ENCODE data around the gene UMODL1. TPM values are rescaled to one million over a fixed set of nuclear protein-coding genes. Genes with fewer than 3 reads are reported as not detected.

UMODL1 gene
- total RNA-seq, 1 donor from 2014 or later, result not detected

DNA sequence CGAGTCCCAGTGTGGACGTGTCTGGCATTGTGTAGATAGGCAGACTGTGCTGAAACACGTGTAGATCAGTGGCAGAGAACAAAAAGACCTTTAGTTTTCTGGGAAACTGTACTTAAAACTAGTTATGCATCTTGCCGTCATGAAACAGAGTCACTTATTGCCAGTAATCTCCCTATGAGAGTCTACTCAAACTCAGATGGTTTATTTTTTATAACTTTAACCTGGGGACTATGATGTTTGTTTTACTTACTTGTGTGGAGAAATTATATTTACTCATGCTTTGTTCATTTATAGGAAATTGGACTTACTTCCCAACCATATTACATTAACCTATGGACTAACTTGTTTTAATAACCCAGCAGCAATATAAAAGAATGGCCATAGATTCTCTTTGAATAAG, 93.7 kb downstream of the UMODL1 start:
- no peaks in the 10 kb centered on the region for H3K27me3 Mint-ChIP-seq (ENCODE audit: low read depth)
- no peak overlapping the region for H3K27ac Mint-ChIP-seq
- H3K36me3 Mint-ChIP-seq, result no peaks in the 10 kb centered on the region
- no peak for DNase-seq (ENCODE audit: low spot score in 2 of 2, unreplicated experiment in 2 of 2)
- H3K4me1 Mint-ChIP-seq, result peaks cover 6% of the 10 kb centered on the region
- H3K4me3 Mint-ChIP-seq, result no peak overlapping the region
- TF ChIP-seq, protein P1, sequence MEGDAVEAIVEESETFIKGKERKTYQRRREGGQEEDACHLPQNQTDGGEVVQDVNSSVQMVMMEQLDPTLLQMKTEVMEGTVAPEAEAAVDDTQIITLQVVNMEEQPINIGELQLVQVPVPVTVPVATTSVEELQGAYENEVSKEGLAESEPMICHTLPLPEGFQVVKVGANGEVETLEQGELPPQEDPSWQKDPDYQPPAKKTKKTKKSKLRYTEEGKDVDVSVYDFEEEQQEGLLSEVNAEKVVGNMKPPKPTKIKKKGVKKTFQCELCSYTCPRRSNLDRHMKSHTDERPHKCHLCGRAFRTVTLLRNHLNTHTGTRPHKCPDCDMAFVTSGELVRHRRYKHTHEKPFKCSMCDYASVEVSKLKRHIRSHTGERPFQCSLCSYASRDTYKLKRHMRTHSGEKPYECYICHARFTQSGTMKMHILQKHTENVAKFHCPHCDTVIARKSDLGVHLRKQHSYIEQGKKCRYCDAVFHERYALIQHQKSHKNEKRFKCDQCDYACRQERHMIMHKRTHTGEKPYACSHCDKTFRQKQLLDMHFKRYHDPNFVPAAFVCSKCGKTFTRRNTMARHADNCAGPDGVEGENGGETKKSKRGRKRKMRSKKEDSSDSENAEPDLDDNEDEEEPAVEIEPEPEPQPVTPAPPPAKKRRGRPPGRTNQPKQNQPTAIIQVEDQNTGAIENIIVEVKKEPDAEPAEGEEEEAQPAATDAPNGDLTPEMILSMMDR (IDR thresholded peaks at IDR 0.05; ENCODE audit: unreplicated experiment), result no peak
- H3K9me3 Mint-ChIP-seq, result no peaks in the 10 kb centered on the region

DNA sequence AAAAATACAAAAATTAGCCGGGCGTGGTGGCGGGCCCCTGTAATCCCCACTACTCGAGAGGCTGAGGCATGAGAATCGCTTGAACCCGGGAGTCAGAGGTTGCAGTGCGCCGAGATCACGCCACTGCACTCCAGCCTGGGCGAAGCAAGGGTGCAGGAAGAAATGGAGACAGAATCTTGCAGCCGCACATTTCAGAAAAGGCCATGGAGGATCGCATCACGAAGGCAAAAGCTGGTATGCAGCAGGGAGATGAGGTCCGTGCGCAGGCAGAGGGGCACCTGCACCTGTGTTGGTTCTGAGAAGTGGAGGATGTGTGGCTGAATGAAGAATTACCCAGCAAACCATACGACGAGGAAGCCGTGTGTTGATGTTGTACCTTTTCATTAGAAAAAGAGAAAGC, 94.8 kb downstream of the UMODL1 start:
- H3K4me1 Mint-ChIP-seq, result peaks cover 6% of the 10 kb centered on the region
- no peaks in the 10 kb centered on the region for H3K36me3 Mint-ChIP-seq
- no peaks in the 10 kb centered on the region for H3K9me3 Mint-ChIP-seq
- no peak for DNase-seq (ENCODE audit: low spot score in 2 of 2, unreplicated experiment in 2 of 2)
- TF ChIP-seq, protein P1 (IDR thresholded peaks at IDR 0.05; ENCODE audit: unreplicated experiment), result no peak
- no peak overlapping the region for H3K27ac Mint-ChIP-seq
- H3K4me3 Mint-ChIP-seq, result no peak overlapping the region
- no peaks in the 10 kb centered on the region for H3K27me3 Mint-ChIP-seq (ENCODE audit: low read depth)

DNA sequence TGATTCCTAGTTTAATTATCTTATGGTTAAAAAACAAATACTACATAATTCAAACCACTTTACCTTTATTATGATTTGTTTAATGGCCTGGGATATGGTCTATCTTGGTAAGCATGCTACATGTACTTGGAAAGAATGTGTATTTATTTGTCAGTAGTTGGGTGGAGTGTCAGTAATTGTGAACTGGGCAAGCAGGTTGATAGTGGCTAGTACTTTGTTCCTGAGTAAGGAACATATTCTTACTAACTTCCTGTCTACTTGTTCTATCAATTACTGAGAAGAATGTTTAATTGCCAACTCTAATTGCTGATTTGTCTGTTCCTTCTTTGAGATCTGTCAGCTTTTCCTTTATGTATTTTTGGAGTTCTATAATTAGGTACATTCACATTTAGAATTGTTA, 98.6 kb downstream of the UMODL1 start:
- DNase-seq (ENCODE audit: low spot score in 2 of 2, unreplicated experiment in 2 of 2), result no peak
- TF ChIP-seq, protein P1 (IDR thresholded peaks at IDR 0.05; ENCODE audit: unreplicated experiment), result no peak
- Mint-ChIP-seq H3K9me3 (no peaks in the 10 kb centered on the region), H3K4me1 (peaks cover 8% of the 10 kb centered on the region), H3K27me3 (ENCODE audit: low read depth) (no peaks in the 10 kb centered on the region), H3K4me3 (no peak overlapping the region), H3K27ac (no peak overlapping the region), H3K36me3 (no peaks in the 10 kb centered on the region)

DNA sequence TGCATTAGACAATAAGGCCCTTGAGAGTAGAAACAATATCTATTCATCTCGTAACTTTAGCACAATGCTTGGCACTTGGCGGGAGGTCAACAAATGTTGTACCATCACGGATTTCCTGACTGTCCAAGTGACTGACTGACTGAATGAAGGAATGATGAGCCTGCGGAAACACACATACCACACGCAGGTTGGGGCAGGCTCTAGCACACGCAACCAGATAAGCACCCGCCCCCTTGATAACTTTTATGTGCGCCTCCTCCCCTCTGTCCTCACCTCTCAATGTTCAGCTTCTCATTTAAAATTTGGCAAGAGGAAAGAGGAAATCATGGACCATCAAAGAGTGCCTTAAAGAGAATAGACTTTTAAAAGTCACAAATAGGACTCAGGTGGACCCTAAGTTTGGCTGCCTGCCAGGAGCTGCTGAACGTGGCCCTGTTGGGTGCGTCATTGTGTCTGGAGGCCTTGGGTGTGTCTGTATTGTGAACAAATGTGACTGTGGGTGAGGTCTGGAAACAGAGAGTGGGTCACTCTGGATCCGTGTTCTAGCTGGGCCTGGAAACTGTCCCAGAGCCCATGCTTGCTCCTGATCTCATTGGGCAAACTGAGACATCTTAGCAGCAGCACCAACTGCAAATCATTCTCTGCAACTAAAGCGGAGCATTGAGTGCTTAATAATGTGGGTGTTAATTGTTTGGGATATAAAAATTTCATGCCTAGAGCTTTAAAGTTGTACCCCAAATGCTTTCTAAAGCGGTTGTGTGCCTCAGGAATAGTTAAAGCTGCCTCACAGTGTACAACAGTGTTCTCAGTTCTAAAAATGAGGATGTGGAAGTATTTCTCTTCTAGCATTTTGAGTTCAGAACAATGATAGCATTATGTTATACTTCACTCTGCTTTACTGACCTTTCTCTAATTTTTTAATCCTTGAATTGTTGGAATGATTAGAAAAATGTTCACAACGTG, 100.3 kb downstream of the UMODL1 start:
- peaks cover 8% of the 10 kb centered on the region for H3K4me1 Mint-ChIP-seq
- peak overlapping the region; percentile 43 for H3K27ac Mint-ChIP-seq
- H3K4me3 Mint-ChIP-seq, result no peak overlapping the region
- TF ChIP-seq, protein P1 (IDR thresholded peaks at IDR 0.05; ENCODE audit: unreplicated experiment), result no peak
- no peaks in the 10 kb centered on the region for H3K36me3 Mint-ChIP-seq
- H3K27me3 Mint-ChIP-seq (ENCODE audit: low read depth), result peaks cover 13% of the 10 kb centered on the region
- no peak for DNase-seq (ENCODE audit: low spot score in 2 of 2, unreplicated experiment in 2 of 2)
- H3K9me3 Mint-ChIP-seq, result no peaks in the 10 kb centered on the region

DNA sequence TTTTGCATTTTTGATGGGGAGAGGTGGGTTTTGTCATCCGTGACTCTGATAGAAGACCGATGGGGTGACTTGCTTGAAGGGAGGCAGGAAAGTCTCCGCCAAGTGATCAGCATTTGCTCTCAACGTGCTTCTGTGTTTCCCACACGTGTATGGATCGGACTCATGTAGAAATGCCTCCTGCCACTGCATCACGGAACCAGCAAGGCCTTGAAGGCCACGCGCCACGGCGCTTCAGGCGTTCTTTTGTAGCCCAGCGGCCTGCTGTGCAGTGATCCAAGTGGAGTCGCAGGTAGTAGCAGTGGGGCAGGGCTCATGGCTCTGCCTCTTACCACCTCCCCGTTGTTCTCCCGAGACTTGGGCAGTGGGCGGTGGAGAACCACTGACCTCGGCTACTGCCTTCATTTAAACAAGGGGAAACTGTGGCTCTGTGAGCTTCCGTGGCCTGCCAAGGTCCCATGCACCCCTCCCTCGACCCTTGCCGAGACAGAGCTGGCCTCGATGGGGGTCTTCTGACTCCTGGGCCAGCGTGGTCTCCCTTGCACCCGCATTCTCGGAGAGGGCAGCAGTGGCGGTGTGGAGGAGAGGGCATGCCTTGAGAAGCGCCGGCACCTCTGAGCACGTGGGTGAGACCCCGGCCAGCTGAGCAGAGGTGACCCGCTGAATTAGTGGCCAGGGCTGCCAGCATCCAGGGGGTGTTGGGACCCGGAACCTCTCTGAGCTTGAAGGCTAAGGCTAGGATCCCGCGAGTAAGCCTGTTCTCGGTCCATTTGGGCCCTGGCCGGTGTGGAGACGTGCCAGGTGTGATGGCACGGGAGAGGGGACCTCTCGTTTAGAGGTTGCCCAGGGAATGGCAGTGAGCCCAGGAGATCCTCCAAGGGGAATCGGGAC, 101.7 kb downstream of the UMODL1 start:
- peaks cover 8% of the 10 kb centered on the region for H3K4me1 Mint-ChIP-seq
- H3K27me3 Mint-ChIP-seq (ENCODE audit: low read depth), result peaks cover 19% of the 10 kb centered on the region
- no peaks in the 10 kb centered on the region for H3K36me3 Mint-ChIP-seq
- no peak for DNase-seq (ENCODE audit: low spot score in 2 of 2, unreplicated experiment in 2 of 2)
- H3K27ac Mint-ChIP-seq, result no peak overlapping the region
- no peaks in the 10 kb centered on the region for H3K9me3 Mint-ChIP-seq
- TF ChIP-seq, protein P1 (IDR thresholded peaks at IDR 0.05; ENCODE audit: unreplicated experiment), result no peak
- H3K4me3 Mint-ChIP-seq, result no peak overlapping the region
